Mesothelial cell of epicardium (in vitro differentiated cells): ENCODE data around the gene TP53I3. TPM values are rescaled to one million over a fixed set of nuclear protein-coding genes. Genes with fewer than 3 reads are reported as not detected.

Source experiments
- DNase-seq, 2 experiments: peaks; one replicate each; pipeline ENCODE4 v3.0.0; 2021; ENCODE audit warnings: low spot score in 2 of 2; ENCODE audit not compliant: unreplicated experiment in 2 of 2
- H3K27ac Mint-ChIP-seq: 2 replicates; pipeline ENCODE4 v1.8.0; 2021; ENCODE audit warnings: mixed read lengths
- H3K27me3 Mint-ChIP-seq: 2 replicates; pipeline ENCODE4 v1.8.0; 2021; ENCODE audit warnings: low read depth, mixed read lengths
- H3K36me3 Mint-ChIP-seq: 2 replicates; pipeline ENCODE4 v1.8.0; 2021; ENCODE audit warnings: mixed read lengths
- H3K4me1 Mint-ChIP-seq: 2 replicates; pipeline ENCODE4 v1.8.0; 2021; ENCODE audit warnings: mixed read lengths
- H3K4me3 Mint-ChIP-seq: 2 replicates; pipeline ENCODE4 v1.8.0; 2021; ENCODE audit warnings: mild to moderate bottlenecking, moderate library complexity, mixed read lengths
- H3K9me3 Mint-ChIP-seq: 2 replicates; pipeline ENCODE4 v1.8.0; 2021; ENCODE audit warnings: mixed read lengths
- CTCF ChIP-seq: fragments of 200-600 bp; sonication (generic); IDR thresholded peaks from one replicate; pipeline ENCODE4 v1.5.0; 2021; ENCODE audit warnings: antibody characterized with exemption; ENCODE audit not compliant: unreplicated experiment
- total RNA-seq: library from RNA; stranded (reverse); gene quantifications from 3 replicates; pipeline ENCODE4 v1.2.1, GENCODE V29; 2021

TP53I3 gene
- 40.2 to 43.8 TPM (median 41.4 TPM) in 3 replicates for total RNA-seq

DNA sequence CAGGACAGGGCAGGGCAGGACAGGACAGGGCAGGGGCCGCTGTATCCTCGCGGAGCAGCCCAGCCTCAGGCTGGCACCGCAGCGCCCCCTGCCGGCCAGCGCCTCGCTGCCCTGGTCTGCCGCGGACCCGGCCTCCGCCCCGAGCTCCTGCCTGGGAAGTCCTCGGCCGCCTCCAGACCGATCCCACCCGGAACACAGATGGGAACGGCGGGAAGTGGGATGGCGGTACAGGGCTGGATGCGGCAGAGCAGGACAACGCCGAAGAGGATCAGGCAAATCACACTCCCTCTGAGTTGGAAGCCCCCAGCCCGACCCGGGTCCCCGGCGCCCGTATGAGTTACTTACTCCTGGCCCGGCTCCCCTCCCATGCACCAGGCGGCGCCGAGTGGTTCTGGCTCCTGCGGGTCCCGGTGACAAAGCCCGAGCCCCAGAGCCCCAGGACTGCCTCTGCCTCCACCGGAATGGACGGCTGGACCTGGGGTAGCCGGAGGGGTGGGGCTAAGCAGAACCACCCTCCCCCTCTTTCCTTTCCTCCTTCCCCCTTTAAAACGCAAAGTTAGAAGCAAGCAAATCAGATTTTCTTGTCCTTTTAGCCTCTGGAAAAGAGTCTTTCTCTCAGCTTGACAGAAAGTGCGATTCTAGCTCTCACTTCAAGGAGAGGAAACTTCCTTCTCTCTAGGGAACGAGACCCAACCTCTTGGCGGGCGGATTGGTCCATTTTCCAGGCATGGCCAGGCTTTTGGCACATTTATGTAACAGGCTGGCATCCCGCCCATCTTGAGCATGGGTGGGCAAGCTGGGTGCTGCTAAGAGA, at the start of gene TP53I3:
Gene TP53I3 (minus strand): TSS at position 449 of the 814 bp plus-strand sequence. CDS start 508 bp downstream, outside the sequence.
- Mint-ChIP-seq H3K27me3 (no peaks in the 10 kb centered on the region), H3K36me3 (peaks cover 20% of the 10 kb centered on the region), H3K4me3 (peak within 1 kb of the TSS; percentile 93), H3K27ac (peak within 1 kb of the TSS; percentile 97), H3K4me1 (peaks cover 17% of the 10 kb centered on the region), H3K9me3 (no peaks in the 10 kb centered on the region)
- DNase-seq = peak; percentile 83 to 97
- peak; percentile 98 for TF ChIP-seq CTCF

GRCh38 chr2:24132543-24132942, 47.9 kb upstream of the TP53I3 start:
- DNase-seq = no peak
- peaks cover 41% of the 10 kb centered on the region for H3K36me3 Mint-ChIP-seq
- no peaks in the 10 kb centered on the region for H3K27me3 Mint-ChIP-seq
- H3K4me3 Mint-ChIP-seq = no peak overlapping the region
- H3K9me3 Mint-ChIP-seq = peaks cover 32% of the 10 kb centered on the region
- no peaks in the 10 kb centered on the region for H3K4me1 Mint-ChIP-seq
- H3K27ac Mint-ChIP-seq = no peak overlapping the region
- TF ChIP-seq CTCF = no peak

GRCh38 chr2:24125956-24126355, 41.3 kb upstream of the TP53I3 start:
- Mint-ChIP-seq H3K9me3 (peaks cover 11% of the 10 kb centered on the region), H3K4me3 (peak overlapping the region; percentile 5), H3K27me3 (no peaks in the 10 kb centered on the region), H3K36me3 (peaks cover 22% of the 10 kb centered on the region), H3K27ac (peak overlapping the region; percentile 18), H3K4me1 (peaks cover 22% of the 10 kb centered on the region)
- no peak for TF ChIP-seq CTCF
- no peak for DNase-seq

GRCh38 chr2:24123922-24124580, 39.4 kb upstream of the TP53I3 start:
- DNase-seq = no peak
- Mint-ChIP-seq H3K27ac (peak overlapping the region; percentile 98), H3K36me3 (peaks cover 15% of the 10 kb centered on the region), H3K4me1 (peaks cover 23% of the 10 kb centered on the region), H3K9me3 (peaks cover 3% of the 10 kb centered on the region), H3K27me3 (no peaks in the 10 kb centered on the region), H3K4me3 (peak overlapping the region; percentile 78)
- TF ChIP-seq CTCF = no peak

DNA sequence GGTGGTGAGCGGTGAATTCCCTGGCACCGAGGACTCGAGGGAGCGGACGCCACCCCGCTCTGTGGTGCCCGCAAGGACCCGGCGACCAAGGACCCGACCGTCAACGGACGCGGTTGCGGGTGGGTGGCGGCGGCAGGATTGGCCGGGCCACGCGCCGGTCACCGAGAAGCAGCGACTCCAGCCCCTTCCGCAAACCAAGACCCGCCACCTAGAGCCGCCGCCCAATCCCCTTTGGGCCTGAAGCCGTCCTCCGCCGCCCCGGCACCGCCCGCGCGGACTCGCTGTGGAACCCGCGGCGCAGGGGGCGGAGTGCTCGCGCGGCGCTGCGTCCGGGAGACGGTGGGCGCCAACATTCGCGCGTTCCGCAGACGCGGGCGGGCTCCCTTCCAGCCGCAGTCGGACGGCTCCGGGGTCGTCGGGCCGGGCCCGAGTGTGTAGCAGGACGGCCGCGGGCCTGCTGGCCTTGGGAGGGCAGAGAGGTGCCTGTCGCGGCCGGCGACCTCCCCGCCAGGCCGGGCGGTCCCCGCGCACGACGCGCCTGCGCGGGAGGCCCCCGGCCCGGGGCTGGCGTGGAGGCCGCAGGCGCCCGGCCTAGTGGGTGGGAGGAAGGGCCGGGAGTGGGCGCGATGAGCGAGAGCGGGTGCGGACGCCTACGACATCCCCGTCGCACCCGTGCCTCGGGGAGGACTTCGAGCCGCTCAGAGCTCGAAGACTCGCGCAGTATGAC, 38.7 kb upstream of the TP53I3 start, which contains the start of the genes FAM228B and PFN4:
Gene FAM228B (plus strand): TSS at position 275 of the 727 bp plus-strand sequence. CDS start 893 bp downstream, outside the sequence.
Gene PFN4 (minus strand): TSS at position 140 of the 727 bp plus-strand sequence. CDS start 799 bp downstream, outside the sequence.
- H3K4me1 Mint-ChIP-seq = peaks cover 26% of the 10 kb centered on the region
- H3K27me3 Mint-ChIP-seq = no peaks in the 10 kb centered on the region
- peak within 1 kb of the TSS; percentile 78 for H3K4me3 Mint-ChIP-seq
- H3K27ac Mint-ChIP-seq = peak within 1 kb of the TSS; percentile 98
- peaks cover 14% of the 10 kb centered on the region for H3K36me3 Mint-ChIP-seq
- H3K9me3 Mint-ChIP-seq = peaks cover 3% of the 10 kb centered on the region
- DNase-seq = peak; percentile 69 to 85
- TF ChIP-seq CTCF = no peak
